ENCODE data around the gene SPDYE11. TPM values are rescaled to one million over a fixed set of nuclear protein-coding genes. Genes with fewer than 3 reads are reported as not detected.
A peak's percentile ranks its signal among the peaks of the same experiment; 100 is the strongest.
"Not testable (repeated sequence)": the region's sequence is repeated elsewhere in the genome, so short reads cannot be mapped to it uniquely, and the experiment has no call there.

SPDYE11 gene
- total RNA-seq: not detected

- H3K27ac ChIP-seq (replicated peaks in 1 of 4); H3K36me3 ChIP-seq; H3K27me3 ChIP-seq; intact Hi-C loops (cut with DNase I); DNase-seq (ENCODE audit: extremely low spot score); H3K4me1 ChIP-seq; H3K4me3 ChIP-seq; H3K9me3 ChIP-seq: not testable (repeated sequence)
- WGBS: no CpG with 5 or more reads among the region's 8 CpGs
These were observed at the start of gene SPDYE11 for GRCh38 chr7:73057811-73058210. TSS of gene SPDYE11 (minus strand) at chr7:73057911. CDS start at chr7:73056111, 1,800 bp downstream.

GRCh38 chr7:73085938-73086337 lies 28.2 kb upstream of the SPDYE11 start, which contains the start of gene SPDYE9:
TSS of gene SPDYE9 (minus strand) at chr7:73086038. CDS start at chr7:73084238, 1,800 bp downstream.
- H3K27me3 ChIP-seq; intact Hi-C loops (cut with DNase I); H3K27ac ChIP-seq (replicated peaks in 1 of 4); H3K4me1 ChIP-seq; H3K36me3 ChIP-seq; H3K4me3 ChIP-seq; DNase-seq (ENCODE audit: extremely low spot score); H3K9me3 ChIP-seq: not testable (repeated sequence)
- WGBS: no CpG with 5 or more reads among the region's 8 CpGs

- H3K9me3 ChIP-seq; H3K36me3 ChIP-seq; H3K27ac ChIP-seq (replicated peaks in 1 of 4); H3K27me3 ChIP-seq; H3K4me3 ChIP-seq; DNase-seq (ENCODE audit: extremely low spot score); H3K4me1 ChIP-seq; intact Hi-C loops (cut with DNase I): not testable (repeated sequence)
- no CpG with 5 or more reads among the region's 8 CpGs for WGBS
These were observed 28.0 kb downstream of the SPDYE11 start, which contains the start of gene SPDYE8 for GRCh38 chr7:73029666-73030065. TSS of gene SPDYE8 (minus strand) at chr7:73029766. CDS start at chr7:73027966, 1,800 bp downstream.

GRCh38 chr7:73006491-73006890 lies 51.2 kb downstream of the SPDYE11 start:
- intact Hi-C loops (cut with DNase I); H3K9me3 ChIP-seq; DNase-seq (ENCODE audit: extremely low spot score); H3K27me3 ChIP-seq; H3K36me3 ChIP-seq: not testable (repeated sequence)
- peak overlapping the region; percentile 50 to 71 (median 64) for H3K4me3 ChIP-seq
- H3K27ac ChIP-seq (replicated peaks in 1 of 4): peak overlapping the region; percentile 65 to 90 (median 89)
- peaks cover 4 to 14% (median 10%) of the 10 kb centered on the region in 4 donors for H3K4me1 ChIP-seq
- WGBS: 11% methylated on average over 10 of the region's 10 CpGs

GRCh38 chr7:73005693-73006447 lies 51.8 kb downstream of the SPDYE11 start:
- H3K36me3 ChIP-seq; H3K27me3 ChIP-seq; intact Hi-C loops (cut with DNase I); H3K9me3 ChIP-seq: not testable (repeated sequence)
- 0% methylated on average over 1 of the region's 66 CpGs for WGBS
- H3K4me3 ChIP-seq: peak overlapping the region; percentile 63 to 71 (median 66)
- peak overlapping the region; percentile 89 to 90 (median 89) for H3K27ac ChIP-seq (replicated peaks in 1 of 4)
- peaks cover 4 to 14% (median 10%) of the 10 kb centered on the region in 4 donors for H3K4me1 ChIP-seq
- TF ChIP-seq POLR2AphosphoS5 (IDR thresholded peaks at IDR 0.05) (peak; percentile 86 to 98), POLR2A (IDR thresholded peaks at IDR 0.05; ENCODE audit: low read depth) (peak; percentile 94)
- peak; percentile 93 for DNase-seq (ENCODE audit: extremely low spot score)

GRCh38 chr7:73005356-73005692 lies 52.4 kb downstream of the SPDYE11 start:
- H3K27me3 ChIP-seq; intact Hi-C loops (cut with DNase I); DNase-seq (ENCODE audit: extremely low spot score); H3K36me3 ChIP-seq; H3K9me3 ChIP-seq: not testable (repeated sequence)
- peak overlapping the region; percentile 63 to 71 (median 66) for H3K4me3 ChIP-seq
- no CpG with 5 or more reads among the region's 30 CpGs for WGBS
- H3K4me1 ChIP-seq: peaks cover 4 to 14% (median 10%) of the 10 kb centered on the region in 4 donors
- H3K27ac ChIP-seq (replicated peaks in 1 of 4): peak overlapping the region; percentile 89 to 90 (median 89)

- H3K9me3 ChIP-seq; H3K4me1 ChIP-seq; H3K27me3 ChIP-seq; H3K4me3 ChIP-seq; DNase-seq (ENCODE audit: extremely low spot score); H3K36me3 ChIP-seq; intact Hi-C loops (cut with DNase I); H3K27ac ChIP-seq (replicated peaks in 1 of 4): not testable (repeated sequence)
- WGBS: no CpG with 5 or more reads among the region's 11 CpGs
These were observed 59.7 kb downstream of the SPDYE11 start for GRCh38 chr7:72997887-72998468.

Small RNA genes lying within 50 kb of the gene (small RNA-seq; reads per million reads assigned to genes)
- gene RF00019: 0 reads per million in 3 donors

Other genes with a start within 250 kb of the SPDYE11 start
- gene TYW1B, start 229.7 kb downstream of the SPDYE11 start, total RNA-seq: 1 to 10 TPM in 3 of 4 donors, under 1 TPM in 1; 0.99 to 4.3 (median 1.5) TPM
- 10 to 100 TPM; 15.6 to 26.2 (median 17.2) TPM for gene POM121, start 132.8 kb downstream of the SPDYE11 start, total RNA-seq
- 1 to 10 TPM in 1 of 4 donors, not detected in 3; 1.2 TPM for gene TRIM74, start 88.4 kb downstream of the SPDYE11 start, total RNA-seq
- gene SPDYE8, start 28.1 kb downstream of the SPDYE11 start, total RNA-seq: not detected
- not detected for gene SPDYE9, start 28.1 kb upstream of the SPDYE11 start, total RNA-seq

All from esophagus muscularis mucosa (tissue), 4 donors.